ENCODE data around the gene GMEB1.
"Not testable (repeated sequence)": the region's sequence is repeated elsewhere in the genome, so short reads cannot be mapped to it uniquely, and the experiment has no call there.

The GMEB1 gene, protein sequence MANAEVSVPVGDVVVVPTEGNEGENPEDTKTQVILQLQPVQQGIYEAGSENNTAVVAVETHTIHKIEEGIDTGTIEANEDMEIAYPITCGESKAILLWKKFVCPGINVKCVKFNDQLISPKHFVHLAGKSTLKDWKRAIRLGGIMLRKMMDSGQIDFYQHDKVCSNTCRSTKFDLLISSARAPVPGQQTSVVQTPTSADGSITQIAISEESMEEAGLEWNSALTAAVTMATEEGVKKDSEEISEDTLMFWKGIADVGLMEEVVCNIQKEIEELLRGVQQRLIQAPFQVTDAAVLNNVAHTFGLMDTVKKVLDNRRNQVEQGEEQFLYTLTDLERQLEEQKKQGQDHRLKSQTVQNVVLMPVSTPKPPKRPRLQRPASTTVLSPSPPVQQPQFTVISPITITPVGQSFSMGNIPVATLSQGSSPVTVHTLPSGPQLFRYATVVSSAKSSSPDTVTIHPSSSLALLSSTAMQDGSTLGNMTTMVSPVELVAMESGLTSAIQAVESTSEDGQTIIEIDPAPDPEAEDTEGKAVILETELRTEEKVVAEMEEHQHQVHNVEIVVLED

GRCh38 chr1:28668191-28668955 is at the start of gene GMEB1:
TSS of gene GMEB1 (plus strand) at chr1:28668784. CDS start at chr1:28683613, 14,829 bp downstream.
- peak; percentile 73 to 98 (median 82) for DNase-seq
- intact Hi-C loops (cut with DNase I) = loop anchor here (1.0 kb wide), 1 partner anchor 68 kb away; the partner anchor contains the start of gene YTHDF2

DNA sequence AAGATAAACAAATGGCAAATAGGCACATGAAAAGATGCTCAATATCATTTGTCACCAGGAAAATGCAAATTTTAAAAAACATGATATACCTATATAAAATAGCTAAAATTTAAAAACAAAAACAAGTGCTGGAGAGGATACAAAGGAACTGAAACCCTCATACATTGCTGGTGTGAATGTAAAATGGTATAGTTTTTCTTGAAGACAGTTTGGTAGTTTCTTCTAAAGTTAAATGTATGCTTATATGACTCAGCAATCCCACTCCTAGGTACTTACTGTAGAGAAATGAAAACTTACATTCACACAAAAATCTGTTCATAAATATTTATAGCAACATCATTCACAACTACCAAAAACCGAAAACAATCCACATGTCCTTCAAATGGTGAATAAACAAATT is 36.9 kb upstream of the GMEB1 start:
- intact Hi-C loops (cut with DNase I) = no loop called here
- no peak for DNase-seq

GRCh38 chr1:28632560-28632959 is 36.0 kb upstream of the GMEB1 start:
- intact Hi-C loops (cut with DNase I) = no loop called here
- DNase-seq = no peak

DNA sequence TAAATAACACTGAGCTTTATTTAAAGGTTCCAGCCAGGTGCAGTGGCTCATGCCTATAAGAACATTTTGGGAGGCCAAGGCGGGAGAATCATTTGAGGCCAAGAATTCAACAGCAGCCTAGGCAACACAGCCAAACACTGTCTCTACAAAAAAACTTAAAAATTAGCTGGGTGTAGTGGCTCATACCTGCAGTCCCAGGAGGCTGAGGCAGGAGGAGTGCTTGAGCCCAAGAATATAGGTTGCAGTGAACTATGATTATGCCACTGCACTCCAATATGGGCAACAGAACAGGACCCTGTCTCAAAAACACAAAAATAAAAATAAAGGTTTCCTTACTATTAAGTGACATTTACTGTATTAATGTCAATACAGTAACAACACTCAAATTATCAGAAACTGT is 27.8 kb upstream of the GMEB1 start:
- peak in 1 of 10 donors; percentile 5 for DNase-seq
- intact Hi-C loops (cut with DNase I) = loop anchor here (10.0 kb wide), 1 partner anchor 234 kb away; no protein-coding TSS in a partner anchor

- intact Hi-C loops (cut with DNase I) = loop anchor here (10.0 kb wide), 1 partner anchor 233 kb away; no protein-coding TSS in a partner anchor
- no peak for DNase-seq
Measured at GRCh38 chr1:28642056-28642846, 26.3 kb upstream of the GMEB1 start.

GRCh38 chr1:28642847-28643635 is 25.5 kb upstream of the GMEB1 start, which contains the start of gene TAF12:
TSS of gene TAF12 (minus strand) at chr1:28643067. CDS start at chr1:28622081, 20,986 bp downstream.
- peak; percentile 81 to 97 (median 86) for DNase-seq
- intact Hi-C loops (cut with DNase I) = loop anchor here (1.0 to 10.0 kb wide), 2 partner anchors 93 to 232 kb away; partner anchors contain the start of gene YTHDF2

- peak in 1 of 10 donors; percentile 11 for DNase-seq
- intact Hi-C loops (cut with DNase I) = loop anchor here (10.0 kb wide), 1 partner anchor 230 kb away; no protein-coding TSS in a partner anchor
Measured at GRCh38 chr1:28644494-28644893, 24.1 kb upstream of the GMEB1 start.

DNA sequence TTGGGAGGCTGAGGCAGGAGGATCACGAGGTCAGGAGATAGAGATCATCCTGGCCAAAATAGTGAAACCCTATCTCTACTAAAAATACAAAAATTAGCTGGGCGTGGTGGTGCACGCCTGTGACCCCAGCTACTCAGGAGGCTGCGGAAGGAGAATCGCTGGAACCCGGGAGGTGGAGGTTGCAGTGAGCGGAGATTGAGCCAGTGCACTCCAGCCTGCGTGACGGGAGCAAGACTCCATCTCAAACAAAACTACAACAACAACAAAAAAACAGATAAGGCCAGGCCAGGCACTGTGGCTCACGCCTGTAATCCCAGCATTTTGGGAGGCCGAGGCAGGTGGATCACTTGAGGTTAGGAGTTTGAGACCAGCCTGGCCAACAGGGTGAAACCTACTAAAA is 23.2 kb upstream of the GMEB1 start:
- intact Hi-C loops (cut with DNase I) = loop anchor here (10.0 kb wide), 1 partner anchor 229 kb away; no protein-coding TSS in a partner anchor
- peak in 2 of 10 donors; percentile 13 to 39 for DNase-seq

- intact Hi-C loops (cut with DNase I) = loop anchor here (10.0 kb wide), 1 partner anchor 229 kb away; no protein-coding TSS in a partner anchor
Measured at GRCh38 chr1:28646040-28646439, 22.5 kb upstream of the GMEB1 start.

DNA sequence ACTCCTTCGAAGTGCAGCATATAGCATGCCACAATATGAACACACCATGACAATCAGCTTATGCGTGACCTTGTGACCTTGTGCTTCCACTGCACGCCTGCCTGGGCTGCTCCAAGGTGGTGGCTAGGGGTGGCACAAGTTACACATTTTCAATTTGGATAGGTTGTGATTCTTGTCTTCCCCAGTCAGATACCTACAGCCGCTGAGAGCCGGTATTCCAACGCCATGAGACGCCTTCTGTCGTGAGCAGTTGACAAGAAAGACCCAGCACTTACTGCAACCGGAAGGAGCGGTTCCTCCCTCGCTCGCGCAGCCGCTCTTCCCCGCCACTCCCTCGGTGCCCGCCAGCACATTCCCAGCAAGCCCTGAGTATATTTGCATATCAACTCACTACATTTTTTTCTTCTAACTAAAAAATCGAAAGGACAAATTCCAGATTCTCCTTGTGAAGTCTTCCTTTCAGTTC is 20.5 kb upstream of the GMEB1 start:
- intact Hi-C loops (cut with DNase I) = loop anchor here (1.0 to 10.0 kb wide), 2 partner anchors 21 to 227 kb away; no protein-coding TSS in a partner anchor
- peak; percentile 84 to 99 (median 88) for DNase-seq

More at GRCh38 chr1:28646040-28646439, 22.5 kb upstream of the GMEB1 start:
- no peak for DNase-seq

GRCh38 chr1:28648474-28649198 is 19.9 kb upstream of the GMEB1 start, which contains the start of gene RNU11:
TSS of gene RNU11 (plus strand) at chr1:28648600.
- intact Hi-C loops (cut with DNase I) = loop anchor here (1.0 to 10.0 kb wide), 2 partner anchors 21 to 226 kb away; no protein-coding TSS in a partner anchor
- DNase-seq = peak; percentile 71 to 97 (median 79)

DNA sequence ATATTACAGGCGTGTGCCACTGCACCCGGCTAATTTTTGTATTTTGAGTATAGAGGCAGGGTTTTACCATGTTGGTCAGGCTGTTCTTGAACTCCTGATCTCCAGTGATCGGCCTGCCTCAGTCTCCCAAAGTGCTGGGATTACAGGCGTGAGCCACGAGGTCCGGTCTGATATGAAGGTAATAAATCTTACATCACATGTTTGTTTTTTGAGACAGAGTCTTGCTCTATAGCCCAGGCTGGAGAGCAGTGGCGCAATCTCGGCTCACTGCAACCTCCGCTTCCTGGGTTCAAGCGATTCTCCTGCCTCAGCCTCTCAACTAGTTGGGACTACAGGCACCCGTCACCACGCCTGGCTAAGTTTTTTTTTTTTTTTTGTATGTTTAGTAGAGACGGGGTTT is 15.5 kb upstream of the GMEB1 start:
- DNase-seq = peak in 2 of 10 donors; percentile 39 to 72
- intact Hi-C loops (cut with DNase I) = not testable (repeated sequence)

DNA sequence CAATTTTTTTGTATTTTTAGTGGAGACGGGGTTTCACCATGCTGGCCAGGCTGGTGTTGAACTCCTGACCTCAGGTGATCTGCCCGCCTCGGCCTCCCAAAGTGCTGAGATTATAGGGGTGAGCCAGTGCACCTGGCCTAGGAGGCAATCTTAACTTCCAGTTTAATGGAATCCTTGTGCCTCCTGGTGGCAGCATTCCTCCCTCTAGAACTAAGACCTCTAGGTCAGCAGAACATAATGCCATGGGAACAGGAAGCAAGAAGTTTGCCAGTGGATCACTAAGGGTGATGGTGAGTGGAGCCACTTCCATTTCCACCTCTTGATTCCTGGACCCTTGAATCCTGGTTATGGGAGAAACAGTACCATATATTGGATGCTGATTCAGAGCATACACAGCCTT is 14.7 kb upstream of the GMEB1 start:
- peak in 2 of 10 donors; percentile 9 to 27 for DNase-seq
- intact Hi-C loops (cut with DNase I) = not testable (repeated sequence)

DNA sequence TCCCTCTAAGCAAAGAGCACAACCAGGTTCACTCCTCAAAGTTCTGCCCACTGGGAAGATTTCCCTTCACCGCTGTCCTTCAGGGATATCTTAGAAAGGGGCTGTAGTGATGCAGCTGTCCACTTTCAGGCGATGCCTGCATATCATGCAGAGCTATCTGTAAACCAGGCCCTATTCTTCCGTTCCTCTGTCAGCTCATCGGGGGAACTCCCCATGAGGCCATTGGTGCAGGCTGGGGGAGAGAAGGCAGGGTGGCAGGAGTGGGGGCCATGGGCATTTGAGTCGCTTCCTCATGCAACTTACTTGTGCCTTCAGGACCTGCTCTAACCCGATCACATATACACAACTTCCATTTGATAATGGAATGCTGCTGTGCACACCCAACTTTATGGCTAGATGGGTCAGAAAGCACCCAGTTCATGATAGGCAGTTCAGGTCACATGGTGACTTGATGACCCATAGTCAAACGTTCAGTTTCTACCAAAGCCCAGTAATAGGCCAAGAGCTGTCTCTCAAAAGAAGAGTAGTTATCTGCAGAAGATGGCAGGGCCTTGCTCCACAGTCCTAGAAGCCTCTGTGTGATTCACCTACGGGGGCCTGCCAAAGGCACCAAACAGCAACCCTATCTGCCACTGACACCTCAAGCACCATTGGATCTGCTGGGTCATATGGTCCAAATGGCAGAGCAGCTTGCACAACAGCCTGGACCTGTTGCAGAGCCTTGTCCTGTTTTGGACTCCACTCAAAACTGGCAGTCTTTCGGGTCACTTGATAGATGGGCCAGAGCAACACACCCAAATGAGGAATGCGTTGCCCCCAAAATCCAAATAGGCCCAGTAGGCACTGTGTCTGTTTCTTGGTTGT is 12.9 kb upstream of the GMEB1 start:
- DNase-seq = peak in 2 of 10 donors; percentile 23 to 48
- intact Hi-C loops (cut with DNase I) = not testable (repeated sequence)

DNA sequence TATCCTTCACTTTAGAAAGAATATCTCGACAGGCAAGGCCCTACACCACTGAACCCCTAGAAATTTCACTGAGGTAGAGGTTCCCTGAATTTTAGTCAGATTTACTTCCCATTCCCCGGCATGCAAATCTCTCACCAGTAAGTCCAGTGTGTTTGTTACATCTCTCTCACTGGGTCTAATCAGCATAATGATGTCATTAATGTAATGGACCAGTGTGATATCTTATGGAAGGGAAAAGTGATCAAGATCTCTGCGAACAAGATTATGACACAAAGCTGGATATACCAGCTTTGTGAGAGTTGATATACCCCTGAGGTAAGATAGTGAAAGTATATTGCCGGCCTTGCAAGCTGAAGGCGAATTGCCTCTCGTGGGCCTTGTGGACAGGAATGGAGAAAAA is 12.2 kb upstream of the GMEB1 start:
- intact Hi-C loops (cut with DNase I) = no loop called here
- DNase-seq = no peak

- intact Hi-C loops (cut with DNase I) = no loop called here
Measured at GRCh38 chr1:28663871-28664470, 4.6 kb upstream of the GMEB1 start.

More at GRCh38 chr1:28663871-28664470, 4.6 kb upstream of the GMEB1 start:
- DNase-seq = peak in 2 of 10 donors; percentile 63 to 74
